ENCODE results near the gene OPCML.

- TF ChIP-seq CTCF (IDR thresholded peaks at IDR 0.05): no peak
- no peak for TF ChIP-seq POLR2A (IDR thresholded peaks at IDR 0.05)
- no peak for TF ChIP-seq POLR2AphosphoS5 (IDR thresholded peaks at IDR 0.05)
- no peak for TF ChIP-seq EP300 (IDR thresholded peaks at IDR 0.05; ENCODE audit: low read depth)
Observed at GRCh38 chr11:132856032-132856431, 676.3 kb downstream of the OPCML start.

All from transverse colon (tissue), 4 donors.